Psoas muscle (tissue), 8 donors: ENCODE data around the gene RPS19BP1. TPM values are rescaled to one million over a fixed set of nuclear protein-coding genes. Genes with fewer than 3 reads are reported as not detected.

Source experiments
- ATAC-seq, 4 donors: fragments of 200-7000 bp; cut with Tn5 transposase; one replicate each; pipeline ENCODE4 v1.9.1; 2020; ENCODE audit warnings: moderate library complexity in 3 of 4, mild to moderate bottlenecking in 2 of 4
- DNase-seq, 2 donors: peaks; one replicate each; pipeline ENCODE4 v3.0.0-alpha.2; 2020
- H3K27ac ChIP-seq: fragments of 200-600 bp; one replicate; pipeline ENCODE4 v1.8.0; 2022
- H3K27me3 ChIP-seq, 3 donors: fragments of 200-600 bp in 1 of 3; one replicate each; pipeline versions ENCODE4 v1.6.1 to v1.8.0; 2013 to 2022; ENCODE audit warnings: low read length in 2 of 3, mild to moderate bottlenecking in 2 of 3, moderate library complexity in 1 of 3; ENCODE audit not compliant: insufficient read depth in 3 of 3
- H3K36me3 ChIP-seq, 2 donors: fragments of 200-600 bp in 1 of 2; one replicate each; pipeline versions ENCODE4 v1.6.1 to v1.8.0; 2013 to 2022; ENCODE audit warnings: low read depth in 1 of 2, mild to moderate bottlenecking in 1 of 2, moderate library complexity in 1 of 2; ENCODE audit not compliant: insufficient read depth in 1 of 2
- H3K4me1 ChIP-seq: fragments of 200-600 bp; one replicate; pipeline ENCODE4 v1.8.0; 2022
- H3K4me3 ChIP-seq: fragments of 200-600 bp; one replicate; pipeline ENCODE4 v1.8.0; 2022; ENCODE audit warnings: mild to moderate bottlenecking
- H3K9me3 ChIP-seq: fragments of 200-600 bp; one replicate; pipeline ENCODE4 v1.8.0; 2022
- WGBS, 3 donors: extraction: QIAGEN DNeasy Blood & Tissue Kit; methylation state at CpG; one replicate each; pipeline versions ENCODE4 v1.1.6 to v1.1.7; 2013; 5-methylcytosine and 5-hydroxymethylcytosine counted together
- intact Hi-C, 2 donors: fragments of 100-400 bp; cut with DNase I; formaldehyde crosslinking; loops; one replicate each; pipeline versions ENCODE4 v1.11.0 to v1.14.2; 2022
- polyA plus RNA-seq, 3 donors: library from polyadenylated mRNA; stranded (reverse); fragments of 200-250 nt; gene quantifications; one replicate each; pipeline ENCODE4 v1.2.3, GENCODE V29; 2013
- total RNA-seq, 4 donors: library from RNA; stranded (reverse); fragmentation: NEBNext Ultra II Directional in 2 of 4; extraction: Animal tissue kit (Norgen Biotek cat#: 25700) in 2 of 4; gene quantifications; one replicate each; pipeline versions ENCODE4 v1.2.1 to v1.2.4, GENCODE V29; 2021 to 2023
- TF ChIP-seq, protein P1 (sequence below): fragments of 200-600 bp; IDR thresholded peaks from one replicate; pipeline ENCODE4 v1.8.0; 2022; ENCODE audit warnings: antibody characterized with exemption
- donor health status: healthy with polysubstance abuse.
- donor health status: DM: no; HTN: no; CAD: no; lungs with moderate emphysema.
- donor health status: Bipolar disorder and iron deficiency.
- donor health status: healthy.
- donor health status: DM: yes; HTN: yes; CAD: no.
- donor health status: DM: no; HTN: no; CAD: no.
- donor health status: DM: no; HTN: no; CAD: no.
- donor health status: DM: yes; HTN: yes; CAD: no.

The RPS19BP1 gene
- total and polyA plus RNA-seq, 7 donors, result 34.0 to 313 (median 52.6) TPM

DNA sequence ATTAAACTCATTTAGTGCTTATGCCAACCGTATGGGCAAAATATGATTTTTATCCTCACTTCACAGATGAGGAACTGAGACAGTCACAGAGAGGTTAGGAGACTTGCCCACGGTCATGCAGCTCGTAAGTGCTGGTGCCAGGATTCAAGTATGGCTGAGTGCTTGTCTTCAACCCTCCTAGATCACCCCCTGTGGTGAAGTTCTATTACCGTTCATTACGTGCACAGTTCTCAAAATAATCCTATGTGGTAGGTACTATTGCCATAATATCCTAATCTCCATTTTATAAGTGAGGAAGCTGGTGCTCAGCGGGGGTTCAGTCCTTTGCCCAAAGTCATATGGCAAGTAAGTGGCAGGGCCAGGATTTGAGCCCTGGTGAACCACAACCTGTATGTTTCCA, 28.9 kb downstream of the RPS19BP1 start:
- H3K4me3 ChIP-seq, result peak overlapping the region; percentile 87
- peaks cover 19% of the 10 kb centered on the region for H3K4me1 ChIP-seq
- whole genome bisulfite sequencing, 3 donors, result 51 to 67% (median 52%) methylated on average over 6 of the region's 6 CpGs
- H3K9me3 ChIP-seq, result no peaks in the 10 kb centered on the region
- TF ChIP-seq, protein P1, sequence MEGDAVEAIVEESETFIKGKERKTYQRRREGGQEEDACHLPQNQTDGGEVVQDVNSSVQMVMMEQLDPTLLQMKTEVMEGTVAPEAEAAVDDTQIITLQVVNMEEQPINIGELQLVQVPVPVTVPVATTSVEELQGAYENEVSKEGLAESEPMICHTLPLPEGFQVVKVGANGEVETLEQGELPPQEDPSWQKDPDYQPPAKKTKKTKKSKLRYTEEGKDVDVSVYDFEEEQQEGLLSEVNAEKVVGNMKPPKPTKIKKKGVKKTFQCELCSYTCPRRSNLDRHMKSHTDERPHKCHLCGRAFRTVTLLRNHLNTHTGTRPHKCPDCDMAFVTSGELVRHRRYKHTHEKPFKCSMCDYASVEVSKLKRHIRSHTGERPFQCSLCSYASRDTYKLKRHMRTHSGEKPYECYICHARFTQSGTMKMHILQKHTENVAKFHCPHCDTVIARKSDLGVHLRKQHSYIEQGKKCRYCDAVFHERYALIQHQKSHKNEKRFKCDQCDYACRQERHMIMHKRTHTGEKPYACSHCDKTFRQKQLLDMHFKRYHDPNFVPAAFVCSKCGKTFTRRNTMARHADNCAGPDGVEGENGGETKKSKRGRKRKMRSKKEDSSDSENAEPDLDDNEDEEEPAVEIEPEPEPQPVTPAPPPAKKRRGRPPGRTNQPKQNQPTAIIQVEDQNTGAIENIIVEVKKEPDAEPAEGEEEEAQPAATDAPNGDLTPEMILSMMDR, result no peak
- intact Hi-C loops, result loop anchor here in 1 of 2 donors (2.0 kb wide), 2 partner anchors 15 to 25 kb away; no protein-coding TSS in a partner anchor
- no peak overlapping the region for H3K27ac ChIP-seq
- ATAC-seq (no peak), DNase-seq (peak in 1 of 2 donors; percentile 15)
- no peaks in the 10 kb centered on the region for H3K27me3 ChIP-seq
- peaks cover 9 to 51% of the 10 kb centered on the region in 2 donors for H3K36me3 ChIP-seq

DNA sequence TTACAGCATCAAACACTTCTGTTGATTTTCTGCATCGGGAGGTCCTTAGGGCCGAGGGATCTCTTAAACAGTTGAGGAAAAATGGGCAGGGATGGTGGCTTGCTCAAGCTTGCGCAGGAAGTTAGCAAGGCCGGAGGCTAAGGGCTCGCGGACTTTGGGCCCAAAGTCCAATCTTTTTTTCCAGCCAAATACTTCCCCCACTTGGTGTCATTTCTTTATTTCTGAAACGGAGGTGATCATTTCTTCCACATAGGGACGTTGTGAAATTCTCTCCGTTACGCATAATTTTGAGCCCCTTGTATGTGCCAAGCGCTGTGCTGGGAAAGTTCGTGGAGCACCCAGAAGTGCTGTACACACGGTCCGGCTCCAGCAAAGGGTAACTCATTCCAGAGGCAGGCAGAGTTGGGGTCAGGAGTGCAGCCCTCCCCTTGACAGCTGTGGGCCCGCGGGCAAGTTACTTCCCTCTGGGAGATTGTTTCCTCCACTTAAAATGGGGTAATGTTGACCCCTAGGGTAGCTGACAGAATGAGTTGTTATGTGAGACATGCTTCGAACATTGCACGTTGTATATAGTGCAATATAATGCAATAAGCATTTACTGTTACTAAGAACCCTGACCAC, 29.6 kb downstream of the RPS19BP1 start:
- Histone ChIP-seq H3K27me3 (no peaks in the 10 kb centered on the region), H3K27ac (peak overlapping the region; percentile 91), H3K9me3 (no peaks in the 10 kb centered on the region), H3K4me1 (peaks cover 19% of the 10 kb centered on the region), H3K36me3 (peaks cover 9 to 44% of the 10 kb centered on the region in 2 donors), H3K4me3 (peak overlapping the region; percentile 87)
- TF ChIP-seq, protein P1, result no peak
- DNase-seq, result peak in 1 of 2 donors; percentile 37
- 5 to 8% (median 6%) methylated on average over 18 of the region's 18 CpGs for WGBS, 3 donors
- intact Hi-C loops, result loop anchor here in 1 of 2 donors (2.0 kb wide), 2 partner anchors 16 to 26 kb away; no protein-coding TSS in a partner anchor
- ATAC-seq, result peak in 1 of 4 donors; percentile 7

DNA sequence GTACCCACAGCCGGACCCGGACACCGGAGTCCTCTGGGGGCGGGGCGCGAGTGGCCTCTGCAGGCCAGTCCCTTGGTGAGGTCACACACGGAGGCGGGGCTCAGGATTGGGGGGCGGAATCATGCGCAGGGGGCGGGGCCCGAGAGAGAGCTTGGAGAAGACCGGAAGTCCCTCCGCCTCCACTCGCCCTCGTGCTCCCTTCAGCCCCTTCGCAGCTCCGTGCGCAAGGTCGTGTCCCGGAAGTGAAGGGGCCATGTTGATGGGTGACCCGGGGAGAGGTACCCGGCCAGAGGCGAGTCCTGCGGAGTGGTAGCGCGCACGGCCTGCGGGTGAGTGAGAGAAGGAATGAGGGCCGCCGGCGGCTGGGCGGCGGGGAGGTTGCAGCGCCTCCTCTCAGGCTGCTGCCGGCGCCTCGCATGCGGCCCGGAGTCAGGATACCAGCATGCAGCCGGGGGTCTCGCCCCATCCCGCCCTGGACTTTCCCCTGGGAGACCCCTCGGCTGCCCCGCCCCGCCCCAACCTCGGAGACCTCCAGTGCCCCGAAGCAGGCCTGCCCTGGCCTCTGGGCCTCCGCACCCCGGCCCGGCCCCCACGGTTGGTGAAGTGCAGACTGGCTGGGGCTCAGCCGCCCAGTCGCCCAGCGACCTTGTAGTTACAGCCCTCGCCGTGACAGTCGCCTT, 30.3 kb downstream of the RPS19BP1 start, which contains the start of gene MIEF1:
MIEF1 (plus strand) TSS at position 182 of the 680 bp plus-strand sequence. CDS start 9,005 bp downstream, outside the sequence.
- no peaks in the 10 kb centered on the region for H3K27me3 ChIP-seq
- 0 to 1% (median 1%) methylated on average over 40 to 58 of the region's 58 CpGs for WGBS, 3 donors
- peaks cover 6 to 37% of the 10 kb centered on the region in 2 donors for H3K36me3 ChIP-seq
- TF ChIP-seq, protein P1, result no peak
- H3K4me3 ChIP-seq, result peak within 1 kb of the TSS; percentile 87
- H3K9me3 ChIP-seq, result no peaks in the 10 kb centered on the region
- DNase-seq (peak; percentile 98 to 99), ATAC-seq (peak; percentile 98 to 99 (median 99))
- H3K27ac ChIP-seq, result peak within 1 kb of the TSS; percentile 91
- intact Hi-C loops, result loop anchor here in 1 of 2 donors (2.0 kb wide), 2 partner anchors 17 to 27 kb away; no protein-coding TSS in a partner anchor
- peaks cover 19% of the 10 kb centered on the region for H3K4me1 ChIP-seq

DNA sequence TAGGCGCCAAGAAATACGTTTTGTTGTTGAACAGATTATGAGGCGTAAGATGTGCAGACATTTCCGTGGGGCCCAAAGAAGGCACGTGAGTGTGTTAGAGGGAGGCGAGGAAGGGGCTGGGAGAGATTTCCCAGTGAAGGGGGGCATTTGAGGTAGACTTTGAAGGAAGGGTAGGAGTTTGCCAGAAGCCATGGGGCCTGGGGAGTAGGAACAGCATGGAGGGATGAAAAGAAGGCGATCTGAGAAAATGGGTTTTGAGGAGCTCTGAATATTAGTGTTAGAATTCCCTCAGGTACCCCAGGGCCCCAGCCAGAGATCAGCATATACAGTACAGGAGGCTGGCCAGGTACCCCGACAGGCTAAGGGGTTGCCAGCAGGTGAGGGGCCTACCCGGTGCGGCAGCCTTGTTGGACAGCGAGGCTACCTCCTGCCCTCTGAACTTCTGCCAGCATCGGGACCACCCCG, 30.9 kb downstream of the RPS19BP1 start:
- TF ChIP-seq, protein P1, result no peak
- H3K4me1 ChIP-seq, result peaks cover 20% of the 10 kb centered on the region
- WGBS, 3 donors, result 29 to 34% (median 34%) methylated on average over 13 of the region's 13 CpGs
- H3K9me3 ChIP-seq, result no peaks in the 10 kb centered on the region
- no peak for DNase-seq
- no peak for ATAC-seq
- intact Hi-C loops, result loop anchor here in 1 of 2 donors (2.0 kb wide), 2 partner anchors 17 to 27 kb away; no protein-coding TSS in a partner anchor
- peak overlapping the region; percentile 87 for H3K4me3 ChIP-seq
- peak overlapping the region; percentile 91 for H3K27ac ChIP-seq
- no peaks in the 10 kb centered on the region for H3K27me3 ChIP-seq
- peaks cover 6 to 32% of the 10 kb centered on the region in 2 donors for H3K36me3 ChIP-seq
